ENCODE data around the gene SMIM26. TPM values are rescaled to one million over a fixed set of nuclear protein-coding genes. Genes with fewer than 3 reads are reported as not detected.

Gene SMIM26, protein sequence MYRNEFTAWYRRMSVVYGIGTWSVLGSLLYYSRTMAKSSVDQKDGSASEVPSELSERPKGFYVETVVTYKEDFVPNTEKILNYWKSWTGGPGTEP
- total RNA-seq (2022; extraction: Qiagen RNA extraction): 134 to 169 TPM (median 135 TPM) in 5 replicates

DNA sequence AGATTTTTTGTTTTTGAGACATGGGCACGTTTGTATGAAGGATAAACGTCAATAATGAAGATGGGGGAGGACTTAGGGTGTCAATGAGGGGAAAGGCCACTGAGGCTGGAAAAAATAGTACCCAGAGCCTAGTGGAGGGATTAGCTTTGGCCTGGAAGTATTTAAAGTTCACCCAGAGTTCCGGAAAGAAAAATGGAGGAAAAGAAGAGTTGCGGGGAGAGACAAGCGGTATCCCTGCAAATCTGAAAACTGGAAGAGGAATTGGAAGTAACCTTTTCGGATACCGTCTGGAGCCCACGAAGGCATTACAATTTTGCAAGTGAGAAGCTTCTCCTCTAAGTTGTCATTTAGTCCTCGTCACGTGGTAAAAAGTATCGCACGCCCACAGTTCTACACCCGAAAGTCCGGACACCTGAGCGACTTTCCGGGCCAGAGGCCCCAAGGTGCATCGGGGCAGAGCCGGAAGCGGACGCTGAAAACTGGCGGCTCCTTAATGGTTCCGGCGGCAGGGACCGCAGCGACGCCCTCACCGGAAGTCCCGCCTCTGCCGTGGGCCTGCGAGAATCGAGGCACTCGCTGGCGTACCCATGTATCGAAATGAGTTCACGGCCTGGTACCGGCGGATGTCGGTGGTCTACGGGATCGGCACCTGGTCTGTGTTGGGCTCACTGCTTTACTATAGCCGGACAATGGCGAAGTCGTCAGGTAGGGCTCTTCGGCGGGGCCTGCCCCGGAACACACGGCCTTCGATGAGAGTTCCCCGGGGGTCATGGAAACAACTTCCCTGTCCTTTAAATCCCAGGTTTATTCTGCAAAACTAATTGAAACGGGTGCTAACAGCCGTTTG is at the start of gene SMIM26:
Gene SMIM26 (plus strand): TSS at position 541 of the 847 bp plus-strand sequence. CDS start 47 bp downstream, at position 588.

DNA sequence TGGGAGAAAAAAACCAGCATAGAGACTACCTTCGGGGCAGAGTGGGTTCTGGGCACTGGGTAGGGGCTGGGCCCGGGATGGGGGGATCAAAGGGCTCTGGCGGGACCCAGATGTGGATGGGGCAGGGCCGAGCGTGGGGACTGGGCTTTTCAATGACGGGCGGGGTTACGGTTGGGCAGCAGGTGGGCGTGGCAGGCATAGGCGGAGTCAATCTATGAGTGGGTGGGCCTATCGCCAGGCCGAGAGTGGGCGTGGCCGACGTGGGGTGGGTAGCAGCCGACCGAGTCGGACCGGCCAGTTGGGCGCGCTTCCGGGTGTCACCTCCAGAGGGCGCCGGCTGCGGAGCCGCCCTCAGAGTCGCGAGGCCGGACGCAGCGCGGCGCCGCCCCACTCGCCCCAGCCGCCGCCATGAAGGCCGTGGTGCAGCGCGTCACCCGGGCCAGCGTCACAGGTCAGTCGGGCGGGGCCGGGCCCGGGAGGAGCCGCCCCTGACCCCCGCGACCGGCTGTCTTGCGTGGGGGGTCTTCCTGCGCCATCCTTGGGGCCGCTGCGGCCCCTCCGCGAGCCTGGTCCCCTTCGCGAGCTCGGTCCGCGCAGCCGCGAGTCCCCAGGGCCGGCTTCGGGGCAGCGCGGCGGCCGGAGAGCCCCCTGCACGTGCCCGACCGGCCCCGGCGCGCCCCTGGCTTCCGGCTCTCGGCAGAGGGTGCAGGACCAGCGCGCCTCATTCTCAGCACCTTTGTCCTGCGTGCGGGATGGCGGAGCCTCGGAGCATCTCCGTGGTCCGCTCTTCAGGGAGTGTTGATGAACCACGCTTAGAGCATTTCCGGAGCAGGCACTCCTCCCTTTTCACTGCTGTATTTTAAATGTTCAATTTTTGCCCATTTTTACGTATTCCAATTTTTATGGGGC is 20.7 kb downstream of the SMIM26 start, which contains the start of gene DTD1:
Gene DTD1 (plus strand): TSS at position 390 of the 909 bp plus-strand sequence. CDS start 19 bp downstream, at position 409.

Other genes starting within 250 kb of the SMIM26 start
- gene DZANK1, start 100.4 kb upstream of the SMIM26 start, total RNA-seq (2022; extraction: Qiagen RNA extraction): 2.7 to 3.0 TPM (median 2.8 TPM) in 5 replicates
- gene POLR3F, start 100.0 kb upstream of the SMIM26 start, total RNA-seq (2022; extraction: Qiagen RNA extraction): 14.1 to 23.6 TPM (median 15.2 TPM) in 5 replicates
- gene RBBP9, start 70.2 kb upstream of the SMIM26 start, total RNA-seq (2022; extraction: Qiagen RNA extraction): 12.8 to 15.6 TPM (median 14.6 TPM) in 5 replicates
- 57.0 to 61.8 TPM (median 59.4 TPM) in 5 replicates for gene SEC23B, start 59.5 kb upstream of the SMIM26 start, total RNA-seq (2022; extraction: Qiagen RNA extraction)
- gene DTD1, start 20.6 kb downstream of the SMIM26 start, total RNA-seq (2022; extraction: Qiagen RNA extraction): 77.6 to 82.6 TPM (median 77.9 TPM) in 5 replicates
- not detected in 5 replicates for gene SCP2D1, start 246.4 kb downstream of the SMIM26 start, total RNA-seq (2022; extraction: Qiagen RNA extraction)